AG08396 (cell line): ENCODE data around the gene GRK3.
"Not testable (repeated sequence)": the region's sequence is repeated elsewhere in the genome, so short reads cannot be mapped to it uniquely, and the experiment has no call there.

Experiments used
- DNase-seq: peaks from one replicate; pipeline ENCODE4 v3.0.0; 2012; ENCODE audit warnings: low spot score, mixed read lengths

The GRK3 gene

GRCh38 chr22:25572708-25573171, 8.3 kb downstream of the GRK3 start:
- DNase-seq, result no peak

- DNase-seq, result no peak
Measured at GRCh38 chr22:25573841-25574240, 9.4 kb downstream of the GRK3 start.

GRCh38 chr22:25574736-25575135, 10.3 kb downstream of the GRK3 start:
- no peak for DNase-seq

GRCh38 chr22:25575674-25576392, 11.4 kb downstream of the GRK3 start:
- DNase-seq, result not testable (repeated sequence)

- not testable (repeated sequence) for DNase-seq
Measured at GRCh38 chr22:25581452-25581851, 17.0 kb downstream of the GRK3 start.

- peak; percentile 25 for DNase-seq
Measured at GRCh38 chr22:25582946-25583345, 18.5 kb downstream of the GRK3 start.

GRCh38 chr22:25584993-25585392, 20.5 kb downstream of the GRK3 start:
- DNase-seq, result not testable (repeated sequence)

GRCh38 chr22:25589664-25590063, 25.2 kb downstream of the GRK3 start:
- DNase-seq, result not testable (repeated sequence)

- DNase-seq, result not testable (repeated sequence)
Measured at GRCh38 chr22:25593323-25593722, 28.8 kb downstream of the GRK3 start.

GRCh38 chr22:25598609-25599008, 34.1 kb downstream of the GRK3 start:
- DNase-seq, result no peak

- DNase-seq, result no peak
Measured at GRCh38 chr22:25602445-25602844, 38.0 kb downstream of the GRK3 start.

- DNase-seq, result no peak
Measured at GRCh38 chr22:25602916-25603315, 38.4 kb downstream of the GRK3 start.

GRCh38 chr22:25605146-25605545, 40.7 kb downstream of the GRK3 start:
- DNase-seq, result not testable (repeated sequence)

- DNase-seq, result not testable (repeated sequence)
Measured at GRCh38 chr22:25605565-25605964, 41.1 kb downstream of the GRK3 start.

- not testable (repeated sequence) for DNase-seq
Measured at GRCh38 chr22:25611284-25611683, 46.8 kb downstream of the GRK3 start.

GRCh38 chr22:25613131-25613530, 48.7 kb downstream of the GRK3 start:
- not testable (repeated sequence) for DNase-seq

- DNase-seq, result not testable (repeated sequence)
Measured at GRCh38 chr22:25613558-25613957, 49.1 kb downstream of the GRK3 start.

- not testable (repeated sequence) for DNase-seq
Measured at GRCh38 chr22:25614791-25615190, 50.3 kb downstream of the GRK3 start.

- DNase-seq, result no peak
Measured at GRCh38 chr22:25621986-25622385, 57.5 kb downstream of the GRK3 start.

GRCh38 chr22:25623310-25623734, 58.8 kb downstream of the GRK3 start:
- DNase-seq, result no peak

- no peak for DNase-seq
Measured at GRCh38 chr22:25623851-25624250, 59.4 kb downstream of the GRK3 start.

- no peak for DNase-seq
Measured at GRCh38 chr22:25624476-25624875, 60.0 kb downstream of the GRK3 start.

GRCh38 chr22:25625747-25626623, 61.5 kb downstream of the GRK3 start:
- not testable (repeated sequence) for DNase-seq
